Transverse colon (tissue), 4 donors: Measurements from ENCODE around the gene TDRD9.

Experiments used
- POLR2A ChIP-seq: fragments of 450-650 bp; IDR thresholded peaks from one replicate; pipeline ENCODE4 v1.6.1; 2016; ENCODE audit warnings: antibody characterized with exemption, mild to moderate bottlenecking, moderate library complexity
- POLR2AphosphoS5 ChIP-seq, 3 donors: sonication (generic); formaldehyde crosslinking; IDR thresholded peaks; one replicate each; pipeline ENCODE4 v1.6.1; 2016; ENCODE audit warnings: antibody characterized with exemption in 3 of 3
- TF ChIP-seq, protein P1 (sequence below), 5 experiments: fragments of 200-600 bp in 3 of 5; fragments of 450-650 bp in 2 of 5; sonication (generic) in 3 of 5; IDR thresholded peaks; 1 replicate in 2 of 5; 2 replicates in 3 of 5; pipeline ENCODE4 v1.5.1; 2016 to 2017; ENCODE audit warnings: antibody characterized with exemption in 5 of 5, inconsistent platforms in 3 of 5, mild to moderate bottlenecking in 2 of 5, moderate library complexity in 1 of 5

- TF ChIP-seq, protein P1, sequence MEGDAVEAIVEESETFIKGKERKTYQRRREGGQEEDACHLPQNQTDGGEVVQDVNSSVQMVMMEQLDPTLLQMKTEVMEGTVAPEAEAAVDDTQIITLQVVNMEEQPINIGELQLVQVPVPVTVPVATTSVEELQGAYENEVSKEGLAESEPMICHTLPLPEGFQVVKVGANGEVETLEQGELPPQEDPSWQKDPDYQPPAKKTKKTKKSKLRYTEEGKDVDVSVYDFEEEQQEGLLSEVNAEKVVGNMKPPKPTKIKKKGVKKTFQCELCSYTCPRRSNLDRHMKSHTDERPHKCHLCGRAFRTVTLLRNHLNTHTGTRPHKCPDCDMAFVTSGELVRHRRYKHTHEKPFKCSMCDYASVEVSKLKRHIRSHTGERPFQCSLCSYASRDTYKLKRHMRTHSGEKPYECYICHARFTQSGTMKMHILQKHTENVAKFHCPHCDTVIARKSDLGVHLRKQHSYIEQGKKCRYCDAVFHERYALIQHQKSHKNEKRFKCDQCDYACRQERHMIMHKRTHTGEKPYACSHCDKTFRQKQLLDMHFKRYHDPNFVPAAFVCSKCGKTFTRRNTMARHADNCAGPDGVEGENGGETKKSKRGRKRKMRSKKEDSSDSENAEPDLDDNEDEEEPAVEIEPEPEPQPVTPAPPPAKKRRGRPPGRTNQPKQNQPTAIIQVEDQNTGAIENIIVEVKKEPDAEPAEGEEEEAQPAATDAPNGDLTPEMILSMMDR (IDR thresholded peaks at IDR 0.05): no peak
- TF ChIP-seq POLR2AphosphoS5 (IDR thresholded peaks at IDR 0.05) (no peak), POLR2A (no peak)
Measured at GRCh38 chr14:104041430-104042104, 113.3 kb downstream of the TDRD9 start.
